Neural progenitor cell (in vitro differentiated cells): Measurements from ENCODE around the gene N4BP3. TPM values are rescaled to one million over a fixed set of nuclear protein-coding genes. Genes with fewer than 3 reads are reported as not detected.

ENCODE experiments used
- DNase-seq: peaks from one replicate; pipeline ENCODE4 v3.0.0-alpha.2; 2016; ENCODE audit warnings: low spot score
- H2AFZ ChIP-seq: fragments of 200-600 bp; sonication (generic); replicated peaks from 2 replicates; pipeline ENCODE4 v1.6.1; 2016; ENCODE audit warnings: antibody characterized with exemption
- H3F3A ChIP-seq: fragments of 200-600 bp; sonication (generic); 2 replicates; pipeline ENCODE4 v1.6.1; 2016; ENCODE audit warnings: antibody characterized with exemption, low read depth
- H3K27ac ChIP-seq: fragments of 200-600 bp; sonication (generic); 2 replicates; pipeline ENCODE4 v1.5.1; 2016; ENCODE audit warnings: mild to moderate bottlenecking
- H3K27me3 ChIP-seq: fragments of 200-600 bp; sonication (generic); 2 replicates; pipeline ENCODE4 v1.6.1; 2016; ENCODE audit warnings: mild to moderate bottlenecking, moderate library complexity
- H3K36me3 ChIP-seq: fragments of 200-600 bp; sonication (generic); 2 replicates; pipeline ENCODE4 v1.5.1; 2016
- H3K4me1 ChIP-seq: fragments of 200-600 bp; sonication (generic); 2 replicates; pipeline ENCODE4 v1.6.1; 2016; ENCODE audit warnings: mixed run types
- H3K4me2 ChIP-seq: fragments of 200-600 bp; sonication (generic); 2 replicates; pipeline ENCODE4 v1.6.1; 2016
- H3K4me3 ChIP-seq: fragments of 200-600 bp; sonication (generic); 2 replicates; pipeline ENCODE4 v1.5.1; 2016
- H3K79me2 ChIP-seq: fragments of 200-600 bp; sonication (generic); 2 replicates; pipeline ENCODE4 v1.6.1; 2016; ENCODE audit warnings: low read depth
- H3K9ac ChIP-seq: fragments of 200-600 bp; sonication (generic); 2 replicates; pipeline ENCODE4 v1.6.1; 2016
- H3K9me3 ChIP-seq: fragments of 200-600 bp; sonication (generic); 2 replicates; pipeline ENCODE4 v1.5.1; 2016; ENCODE audit warnings: low read depth
- H4K20me1 ChIP-seq: fragments of 200-600 bp; sonication (generic); 2 replicates; pipeline ENCODE4 v1.6.1; 2016; ENCODE audit warnings: low read depth
- H3K27ac Mint-ChIP-seq: 3 replicates; pipeline ENCODE4 v1.8.0; 2021; ENCODE audit warnings: mixed read lengths
- H3K27me3 Mint-ChIP-seq: 2 replicates; pipeline ENCODE4 v1.8.0; 2022; ENCODE audit warnings: low read depth, mild to moderate bottlenecking, inconsistent platforms, moderate library complexity, mixed read lengths; ENCODE audit not compliant: insufficient read depth
- H3K36me3 Mint-ChIP-seq: 3 replicates; pipeline ENCODE4 v1.8.0; 2021; ENCODE audit warnings: mixed read lengths
- H3K4me1 Mint-ChIP-seq: 3 replicates; pipeline ENCODE4 v1.8.0; 2021; ENCODE audit warnings: mixed read lengths
- H3K4me3 Mint-ChIP-seq: 3 replicates; pipeline ENCODE4 v1.8.0; 2021; ENCODE audit warnings: mild to moderate bottlenecking, moderate library complexity, mixed read lengths
- H3K9me3 Mint-ChIP-seq: 3 replicates; pipeline ENCODE4 v1.8.0; 2020; ENCODE audit warnings: mixed read lengths
- EZH2 ChIP-seq: fragments of 200-600 bp; sonication (generic); IDR thresholded peaks from 2 replicates; pipeline ENCODE4 v1.6.1; 2017; ENCODE audit warnings: antibody characterized with exemption, mild to moderate bottlenecking, moderate library complexity
- EZH2phosphoT487 ChIP-seq: fragments of 200-600 bp; sonication (generic); IDR thresholded peaks from 2 replicates; pipeline ENCODE4 v1.6.1; 2017; ENCODE audit warnings: antibody characterized with exemption
- total RNA-seq: library from RNA; depleted of rRNA; stranded (reverse); fragments of >200 nt; gene quantifications from 2 replicates; pipeline ENCODE4 v1.2.3, GENCODE V29; 2015; ENCODE audit warnings: low replicate concordance
- TF ChIP-seq, protein P1 (sequence below): fragments of 200-600 bp; sonication (generic); IDR thresholded peaks from 2 replicates; pipeline ENCODE4 v1.5.1; 2017; ENCODE audit warnings: antibody characterized with exemption, mild to moderate bottlenecking

N4BP3 gene
- total RNA-seq, 1 donor from 2014 or later, result 4.1 TPM

DNA sequence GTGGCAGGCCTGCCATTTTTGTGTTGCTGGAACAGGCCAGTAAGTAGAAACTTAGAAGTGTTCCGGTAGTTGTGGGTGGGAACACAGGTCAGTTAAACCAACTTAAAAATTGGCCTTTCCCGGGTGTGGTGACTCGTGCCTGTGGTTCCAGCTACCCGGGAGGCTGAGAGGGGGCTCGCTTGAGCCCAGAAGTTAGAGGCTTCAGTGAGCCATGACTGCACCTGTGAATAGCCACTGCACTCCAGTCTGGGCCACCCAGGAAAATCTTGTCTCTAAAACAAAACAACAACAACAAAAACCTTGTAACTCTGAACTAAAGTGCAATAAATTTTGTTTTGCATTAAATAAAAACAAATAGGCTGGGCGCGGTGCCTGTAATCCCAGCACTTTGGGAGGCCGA, 41.7 kb downstream of the N4BP3 start:
- no peak overlapping the region for H3K9ac ChIP-seq
- Mint-ChIP-seq H3K9me3 (no peaks in the 10 kb centered on the region), H3K4me3 (no peak overlapping the region), H3K36me3 (peaks cover 10% of the 10 kb centered on the region), H3K4me1 (peaks cover 17% of the 10 kb centered on the region), H3K27me3 (peaks cover 2% of the 10 kb centered on the region), H3K27ac (no peak overlapping the region)
- peaks cover 20% of the 10 kb centered on the region for H3K79me2 ChIP-seq
- no peak overlapping the region for H3K4me3 ChIP-seq
- peaks cover 4% of the 10 kb centered on the region for H3K4me1 ChIP-seq
- TF ChIP-seq EZH2phosphoT487 (no peak), EZH2 (no peak)
- TF ChIP-seq, protein P1, sequence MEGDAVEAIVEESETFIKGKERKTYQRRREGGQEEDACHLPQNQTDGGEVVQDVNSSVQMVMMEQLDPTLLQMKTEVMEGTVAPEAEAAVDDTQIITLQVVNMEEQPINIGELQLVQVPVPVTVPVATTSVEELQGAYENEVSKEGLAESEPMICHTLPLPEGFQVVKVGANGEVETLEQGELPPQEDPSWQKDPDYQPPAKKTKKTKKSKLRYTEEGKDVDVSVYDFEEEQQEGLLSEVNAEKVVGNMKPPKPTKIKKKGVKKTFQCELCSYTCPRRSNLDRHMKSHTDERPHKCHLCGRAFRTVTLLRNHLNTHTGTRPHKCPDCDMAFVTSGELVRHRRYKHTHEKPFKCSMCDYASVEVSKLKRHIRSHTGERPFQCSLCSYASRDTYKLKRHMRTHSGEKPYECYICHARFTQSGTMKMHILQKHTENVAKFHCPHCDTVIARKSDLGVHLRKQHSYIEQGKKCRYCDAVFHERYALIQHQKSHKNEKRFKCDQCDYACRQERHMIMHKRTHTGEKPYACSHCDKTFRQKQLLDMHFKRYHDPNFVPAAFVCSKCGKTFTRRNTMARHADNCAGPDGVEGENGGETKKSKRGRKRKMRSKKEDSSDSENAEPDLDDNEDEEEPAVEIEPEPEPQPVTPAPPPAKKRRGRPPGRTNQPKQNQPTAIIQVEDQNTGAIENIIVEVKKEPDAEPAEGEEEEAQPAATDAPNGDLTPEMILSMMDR, result no peak
- H3K4me2 ChIP-seq, result no peak overlapping the region
- H3K9me3 ChIP-seq, result no peaks in the 10 kb centered on the region
- H3F3A ChIP-seq, result peaks cover 9% of the 10 kb centered on the region
- H3K27ac ChIP-seq, result no peak overlapping the region
- DNase-seq, result no peak
- no peaks in the 10 kb centered on the region for H3K36me3 ChIP-seq
- H4K20me1 ChIP-seq, result peaks cover 6% of the 10 kb centered on the region
- H2AFZ ChIP-seq, result no peak overlapping the region
- no peaks in the 10 kb centered on the region for H3K27me3 ChIP-seq

DNA sequence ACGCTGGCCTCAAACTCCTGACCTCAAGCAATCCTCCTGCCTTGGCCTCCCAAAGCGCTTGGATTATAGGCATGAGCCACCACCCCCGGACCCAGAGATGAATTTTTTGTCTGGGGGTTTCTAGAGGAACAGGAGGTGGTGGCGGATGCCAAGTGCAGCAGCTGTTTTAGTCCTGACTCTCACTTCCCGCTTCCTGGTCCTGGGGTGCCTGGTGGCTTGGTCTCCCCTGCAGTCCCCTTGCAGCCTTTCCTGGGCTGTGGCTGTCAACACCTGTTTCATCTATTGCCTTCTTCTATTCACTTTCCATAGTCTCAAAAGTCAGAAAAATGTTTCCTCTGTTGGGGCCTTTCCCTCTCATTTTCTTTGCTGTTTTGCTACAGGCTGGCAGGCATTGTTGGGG, 46.8 kb downstream of the N4BP3 start:
- H3K4me1 Mint-ChIP-seq, result peaks cover 12% of the 10 kb centered on the region
- H4K20me1 ChIP-seq, result no peaks in the 10 kb centered on the region
- no peaks in the 10 kb centered on the region for H3K79me2 ChIP-seq
- H3K27ac ChIP-seq, result no peak overlapping the region
- peaks cover 7% of the 10 kb centered on the region for H3K27me3 Mint-ChIP-seq
- no peaks in the 10 kb centered on the region for H3K4me1 ChIP-seq
- TF ChIP-seq EZH2, result no peak
- TF ChIP-seq, protein P1, result no peak
- no peak for TF ChIP-seq EZH2phosphoT487
- no peaks in the 10 kb centered on the region for H3F3A ChIP-seq
- H3K4me2 ChIP-seq, result no peak overlapping the region
- H3K27me3 ChIP-seq, result peaks cover 18% of the 10 kb centered on the region
- no peaks in the 10 kb centered on the region for H3K9me3 ChIP-seq
- H3K4me3 ChIP-seq, result no peak overlapping the region
- DNase-seq, result no peak
- no peaks in the 10 kb centered on the region for H3K36me3 Mint-ChIP-seq
- H3K9me3 Mint-ChIP-seq, result no peaks in the 10 kb centered on the region
- H2AFZ ChIP-seq, result no peak overlapping the region
- H3K9ac ChIP-seq, result no peak overlapping the region
- no peaks in the 10 kb centered on the region for H3K36me3 ChIP-seq
- no peak overlapping the region for H3K27ac Mint-ChIP-seq
- H3K4me3 Mint-ChIP-seq, result no peak overlapping the region

GRCh38 chr5:178162481-178162880, 49.1 kb downstream of the N4BP3 start:
- H3K79me2 ChIP-seq, result no peaks in the 10 kb centered on the region
- no peaks in the 10 kb centered on the region for H3K9me3 ChIP-seq
- Mint-ChIP-seq H3K27me3 (peaks cover 7% of the 10 kb centered on the region), H3K9me3 (no peaks in the 10 kb centered on the region), H3K4me1 (peaks cover 12% of the 10 kb centered on the region), H3K27ac (no peak overlapping the region), H3K36me3 (no peaks in the 10 kb centered on the region), H3K4me3 (no peak overlapping the region)
- no peaks in the 10 kb centered on the region for H3K36me3 ChIP-seq
- H3K27me3 ChIP-seq, result peaks cover 18% of the 10 kb centered on the region
- no peak overlapping the region for H3K4me2 ChIP-seq
- H4K20me1 ChIP-seq, result no peaks in the 10 kb centered on the region
- no peak overlapping the region for H3K4me3 ChIP-seq
- no peaks in the 10 kb centered on the region for H3K4me1 ChIP-seq
- no peak overlapping the region for H2AFZ ChIP-seq
- DNase-seq, result no peak
- TF ChIP-seq, protein P1, result no peak
- TF ChIP-seq EZH2 (no peak), EZH2phosphoT487 (no peak)
- H3F3A ChIP-seq, result no peaks in the 10 kb centered on the region
- no peak overlapping the region for H3K27ac ChIP-seq
- no peak overlapping the region for H3K9ac ChIP-seq
